Fibroblast of the conjunctiva (primary cell): ENCODE measurements around the gene TRIM72.
"Not testable (repeated sequence)": the region's sequence is repeated elsewhere in the genome, so short reads cannot be mapped to it uniquely, and the experiment has no call there.

Source experiments
- DNase-seq: peaks from one replicate; pipeline ENCODE4 v3.0.0-alpha.2; 2010; ENCODE audit warnings: low read depth

TRIM72 gene

GRCh38 chr16:31190818-31191444 lies 23.0 kb upstream of the TRIM72 start:
- DNase-seq, result no peak

- no peak for DNase-seq
Measured at GRCh38 chr16:31191697-31192428, 22.1 kb upstream of the TRIM72 start.

- no peak for DNase-seq
Measured at GRCh38 chr16:31192856-31193642, 20.9 kb upstream of the TRIM72 start.

- no peak for DNase-seq
Measured at GRCh38 chr16:31193874-31194273, 20.0 kb upstream of the TRIM72 start.

GRCh38 chr16:31194898-31195297 lies 19.0 kb upstream of the TRIM72 start:
- no peak for DNase-seq

- DNase-seq, result not testable (repeated sequence)
Measured at GRCh38 chr16:31195861-31196260, 18.1 kb upstream of the TRIM72 start.

- no peak for DNase-seq
Measured at GRCh38 chr16:31196324-31197088, 17.4 kb upstream of the TRIM72 start.

- DNase-seq, result no peak
Measured at GRCh38 chr16:31198207-31198882, 15.6 kb upstream of the TRIM72 start.

GRCh38 chr16:31199430-31200041 lies 14.4 kb upstream of the TRIM72 start:
- no peak for DNase-seq

- not testable (repeated sequence) for DNase-seq
Measured at GRCh38 chr16:31200111-31200510, 13.8 kb upstream of the TRIM72 start.

- no peak for DNase-seq
Measured at GRCh38 chr16:31200821-31201568, 12.9 kb upstream of the TRIM72 start.

- no peak for DNase-seq
Measured at GRCh38 chr16:31201582-31202413, 12.1 kb upstream of the TRIM72 start.

GRCh38 chr16:31202414-31203375 lies 11.2 kb upstream of the TRIM72 start, which contains the start of gene PYCARD:
Gene PYCARD (minus strand): TSS chr16:31202760. CDS start chr16:31202690, 70 bp downstream.
- no peak for DNase-seq

GRCh38 chr16:31204871-31205666 lies 8.8 kb upstream of the TRIM72 start:
- no peak for DNase-seq

GRCh38 chr16:31206776-31207175 lies 7.1 kb upstream of the TRIM72 start:
- DNase-seq, result no peak

- DNase-seq, result no peak
Measured at GRCh38 chr16:31213342-31213741, 577 bp upstream of the TRIM72 start.

- no peak for DNase-seq
Measured at GRCh38 chr16:31214708-31215286, 878 bp downstream of the TRIM72 start.
